K562 (cell line): Measurements from ENCODE around the gene TMTC2.

ENCODE experiments used
- NFIC ChIP-seq: fragments of 450-650 bp; IDR thresholded peaks from 2 replicates; pipeline ENCODE4 v1.6.1; 2017; ENCODE audit warnings: mild to moderate bottlenecking, inconsistent platforms
- SMAD1 ChIP-seq: fragments of 150-350 bp; IDR thresholded peaks from 2 replicates; pipeline ENCODE4 v1.6.1; 2014; ENCODE audit warnings: low read length, low read depth; ENCODE audit not compliant: partially characterized antibody

GRCh38 chr12:82862069-82862841 is 175.5 kb downstream of the TMTC2 start:
- no peak for TF ChIP-seq NFIC
- TF ChIP-seq SMAD1: no peak
